Keratinocyte (primary cell): ENCODE results near the gene PLK5. TPM values are rescaled to one million over a fixed set of nuclear protein-coding genes. Genes with fewer than 3 reads are reported as not detected.

ENCODE experiments used
- DNase-seq: peaks from one replicate; pipeline ENCODE4 v3.0.0-alpha.2; 2011; ENCODE audit warnings: low read depth, missing footprints, low spot score
- FAIRE-seq: peaks from 2 replicates; lab custom pipeline; 2011; peaks lifted over from hg19 to GRCh38; lab: Jason Lieb, UNC
- H2AFZ ChIP-seq: 2 replicates; pipeline ENCODE4 v1.6.0; 2012; ENCODE audit warnings: low read length, control low read depth, inconsistent platforms; ENCODE audit not compliant: control insufficient read depth
- H3K27ac ChIP-seq: 2 replicates; pipeline ENCODE4 v1.5.1; 2011; ENCODE audit warnings: low read length; ENCODE audit not compliant: control insufficient read depth, insufficient read depth
- H3K27me3 ChIP-seq: 3 replicates; pipeline ENCODE4 v1.6.0; 2011; ENCODE audit warnings: low read length; ENCODE audit not compliant: control insufficient read depth, insufficient read depth; ENCODE audit errors: extremely low read depth
- H3K36me3 ChIP-seq, 2 experiments: 2 replicates in 1 of 2; 3 replicates in 1 of 2; pipeline ENCODE4 v1.5.1; 2011; ENCODE audit warnings: low read length in 2 of 2, mild to moderate bottlenecking in 1 of 2; ENCODE audit not compliant: control insufficient read depth in 2 of 2, insufficient read depth in 2 of 2; ENCODE audit errors: extremely low read depth in 1 of 2
- H3K4me1 ChIP-seq: 3 replicates; pipeline ENCODE4 v1.5.1; 2011; ENCODE audit warnings: low read length; ENCODE audit not compliant: control insufficient read depth, insufficient read depth; ENCODE audit errors: extremely low read depth
- H3K4me2 ChIP-seq: 3 replicates; pipeline ENCODE4 v1.6.0; 2011; ENCODE audit warnings: low read depth, low read length; ENCODE audit not compliant: control insufficient read depth, insufficient read depth; ENCODE audit errors: extremely low read depth
- H3K4me3 ChIP-seq, 3 experiments: fragments of 200-600 bp in 1 of 3; sonication (generic) in 1 of 3; 2 replicates in 2 of 3; 3 replicates in 1 of 3; pipeline ENCODE4 v1.5.1; 2011 to 2016; ENCODE audit warnings: low read length in 3 of 3, mild to moderate bottlenecking in 3 of 3, control low read depth in 2 of 3, inconsistent platforms in 1 of 3, low read depth in 1 of 3, mixed read lengths in 1 of 3, mixed run types in 1 of 3, moderate library complexity in 1 of 3; ENCODE audit not compliant: control insufficient read depth in 2 of 3, insufficient read depth in 2 of 3; ENCODE audit errors: extremely low read depth in 1 of 3
- H3K79me2 ChIP-seq: 2 replicates; pipeline ENCODE4 v1.6.0; 2012; ENCODE audit warnings: low read length; ENCODE audit not compliant: control insufficient read depth, insufficient read depth
- H3K9ac ChIP-seq: 3 replicates; pipeline ENCODE4 v1.6.0; 2011; ENCODE audit warnings: low read length; ENCODE audit not compliant: control insufficient read depth, insufficient read depth; ENCODE audit errors: extremely low read depth
- H3K9me1 ChIP-seq: 3 replicates; pipeline ENCODE4 v1.6.0; 2011; ENCODE audit warnings: low read length; ENCODE audit not compliant: control insufficient read depth, insufficient read depth; ENCODE audit errors: extremely low read depth
- H3K9me3 ChIP-seq: 2 replicates; pipeline ENCODE4 v1.5.1; 2012; ENCODE audit warnings: low read depth, low read length; ENCODE audit not compliant: control insufficient read depth
- H4K20me1 ChIP-seq: 3 replicates; pipeline ENCODE4 v1.6.0; 2011; ENCODE audit warnings: low read length; ENCODE audit not compliant: control insufficient read depth, insufficient read depth; ENCODE audit errors: extremely low read depth
- EZH2 ChIP-seq: IDR thresholded peaks from one replicate; pipeline ENCODE4 v1.6.1; 2012; ENCODE audit warnings: inconsistent platforms, mild to moderate bottlenecking, low read length, moderate library complexity
- dilution Hi-C: fragments of 300-500 bp; cut with MboI; formaldehyde crosslinking; loops from one replicate; pipeline ENCODE4 v1.7.0; 2020; ENCODE audit warnings: low sequenced_read_pairs; ENCODE audit not compliant: extremely low pct_ligation_motif_present
- polyA plus RNA-seq, 5 experiments: library from polyadenylated mRNA; depleted of rRNA in 3 of 5; stranded (reverse) in 3 of 5; stranded (forward) in 1 of 5; unstranded in 1 of 5; fragments of >200 nt; gene quantifications; 1 replicate in 1 of 5; 2 replicates in 3 of 5; 3 replicates in 1 of 5; pipeline versions ENCODE4 v1.2.1 to v1.2.3, GENCODE V29; 2011 to 2012; ENCODE audit warnings: missing spikeins in 2 of 5, low read depth in 1 of 5, low replicate concordance in 1 of 5
- TF ChIP-seq, protein P1 (sequence below), 3 experiments: IDR thresholded peaks in 1 of 3; conservative IDR thresholded peaks in 1 of 3; optimal IDR thresholded peaks in 1 of 3; 2 replicates in 2 of 3; 3 replicates in 1 of 3; pipeline versions ENCODE3 to v1.5.1; 2011; ENCODE audit warnings: low read length in 3 of 3, mild to moderate bottlenecking in 3 of 3, moderate library complexity in 2 of 3, control low read depth in 1 of 3, inconsistent platforms in 1 of 3; ENCODE audit not compliant: insufficient read depth in 2 of 3; ENCODE audit errors: extremely low read depth in 1 of 3

PLK5 gene
- polyA plus RNA-seq, 1 donor (not counting 4 experiments of a cell fraction or from before 2014, with no cell fraction given) = 0.05 TPM

DNA sequence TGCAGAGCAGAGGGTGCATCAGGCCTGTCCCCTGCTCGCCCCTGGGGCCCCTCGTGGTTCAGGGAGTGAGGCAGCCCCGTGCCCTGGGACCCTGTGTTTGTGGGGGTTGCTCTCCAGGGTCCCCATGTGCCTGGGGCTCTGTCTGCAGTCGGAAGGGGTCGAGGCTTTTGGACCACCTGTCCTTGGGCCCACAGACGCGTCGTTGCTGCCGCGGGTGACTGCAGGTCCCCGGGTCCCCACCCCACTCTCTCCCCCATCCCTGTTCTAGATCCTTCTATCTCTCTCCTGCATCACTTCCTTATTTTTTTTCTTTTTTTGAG lies 35.6 kb upstream of the PLK5 start:
- dilution Hi-C loops = no loop called here
- no peak overlapping the region for H3K27ac ChIP-seq
- H3K9me3 ChIP-seq = no peaks in the 10 kb centered on the region
- no peaks in the 10 kb centered on the region for H3K36me3 ChIP-seq
- no peak overlapping the region for H2AFZ ChIP-seq
- H4K20me1 ChIP-seq = no peaks in the 10 kb centered on the region
- H3K4me3 ChIP-seq = no peak overlapping the region
- peaks cover 12% of the 10 kb centered on the region for H3K4me1 ChIP-seq
- H3K4me2 ChIP-seq = no peak overlapping the region
- DNase-seq = no peak
- no peaks in the 10 kb centered on the region for H3K79me2 ChIP-seq
- TF ChIP-seq, protein P1, sequence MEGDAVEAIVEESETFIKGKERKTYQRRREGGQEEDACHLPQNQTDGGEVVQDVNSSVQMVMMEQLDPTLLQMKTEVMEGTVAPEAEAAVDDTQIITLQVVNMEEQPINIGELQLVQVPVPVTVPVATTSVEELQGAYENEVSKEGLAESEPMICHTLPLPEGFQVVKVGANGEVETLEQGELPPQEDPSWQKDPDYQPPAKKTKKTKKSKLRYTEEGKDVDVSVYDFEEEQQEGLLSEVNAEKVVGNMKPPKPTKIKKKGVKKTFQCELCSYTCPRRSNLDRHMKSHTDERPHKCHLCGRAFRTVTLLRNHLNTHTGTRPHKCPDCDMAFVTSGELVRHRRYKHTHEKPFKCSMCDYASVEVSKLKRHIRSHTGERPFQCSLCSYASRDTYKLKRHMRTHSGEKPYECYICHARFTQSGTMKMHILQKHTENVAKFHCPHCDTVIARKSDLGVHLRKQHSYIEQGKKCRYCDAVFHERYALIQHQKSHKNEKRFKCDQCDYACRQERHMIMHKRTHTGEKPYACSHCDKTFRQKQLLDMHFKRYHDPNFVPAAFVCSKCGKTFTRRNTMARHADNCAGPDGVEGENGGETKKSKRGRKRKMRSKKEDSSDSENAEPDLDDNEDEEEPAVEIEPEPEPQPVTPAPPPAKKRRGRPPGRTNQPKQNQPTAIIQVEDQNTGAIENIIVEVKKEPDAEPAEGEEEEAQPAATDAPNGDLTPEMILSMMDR (optimal IDR thresholded peaks at IDR 0.05 in 1 of 3, IDR thresholded peaks at IDR 0.05 in 1 of 3, conservative IDR thresholded peaks at IDR 0.05 in 1 of 3; ENCODE audit: extremely low read depth in 1 of 3, insufficient read depth in 2 of 3, low read length in 3 of 3) = no peak
- no peak for TF ChIP-seq EZH2
- no peak for FAIRE-seq
- H3K27me3 ChIP-seq = no peaks in the 10 kb centered on the region
- no peaks in the 10 kb centered on the region for H3K9me1 ChIP-seq
- H3K9ac ChIP-seq = no peak overlapping the region

GRCh38 chr19:1489463-1490310 lies 34.2 kb upstream of the PLK5 start:
- Histone ChIP-seq H3K79me2 (no peaks in the 10 kb centered on the region), H3K9ac (peak overlapping the region; percentile 65), H3K9me3 (no peaks in the 10 kb centered on the region), H3K4me2 (peak overlapping the region; percentile 94), H3K9me1 (no peaks in the 10 kb centered on the region), H3K4me3 (peak overlapping the region; percentile 54 to 78 (median 77)), H3K27ac (no peak overlapping the region), H3K4me1 (peaks cover 12% of the 10 kb centered on the region), H4K20me1 (no peaks in the 10 kb centered on the region), H2AFZ (peak overlapping the region; percentile 100), H3K36me3 (no peaks in the 10 kb centered on the region), H3K27me3 (no peaks in the 10 kb centered on the region)
- dilution Hi-C loops = no loop called here
- TF ChIP-seq, protein P1 (optimal IDR thresholded peaks at IDR 0.05 in 1 of 3, IDR thresholded peaks at IDR 0.05 in 1 of 3, conservative IDR thresholded peaks at IDR 0.05 in 1 of 3; ENCODE audit: extremely low read depth in 1 of 3, insufficient read depth in 2 of 3, low read length in 3 of 3) = no peak
- TF ChIP-seq EZH2 = no peak
- no peak for DNase-seq
- no peak for FAIRE-seq
